T-helper 17 cell (primary cell): Measurements from ENCODE around the gene CALHM5. TPM values are rescaled to one million over a fixed set of nuclear protein-coding genes. Genes with fewer than 3 reads are reported as not detected.

Experiments used
- ATAC-seq: fragments of 150-1000 bp; cut with Tn5 transposase; 2 replicates; pipeline ENCODE4 v1.10.0; 2021; ENCODE audit warnings: mild to moderate bottlenecking, moderate library complexity
- DNase-seq, 3 donors: peaks; one replicate each; pipeline versions ENCODE4 v3.0.0 to v3.0.0-alpha.2; 2020 to 2021
- H3K9me3 ChIP-seq: one replicate; pipeline ENCODE4 v1.7.0; 2013; ENCODE audit warnings: low read length, mild to moderate bottlenecking; ENCODE audit not compliant: control insufficient read depth, poor library complexity, severe bottlenecking
- H3K27ac Mint-ChIP-seq: one replicate; pipeline ENCODE4 v1.8.0; 2022; ENCODE audit warnings: mild to moderate bottlenecking, moderate library complexity, mixed read lengths
- H3K27me3 Mint-ChIP-seq: one replicate; pipeline ENCODE4 v1.8.0; 2022; ENCODE audit warnings: mixed read lengths
- H3K36me3 Mint-ChIP-seq: one replicate; pipeline ENCODE4 v1.8.0; 2022; ENCODE audit warnings: low read depth, mixed read lengths
- H3K4me1 Mint-ChIP-seq: one replicate; pipeline ENCODE4 v1.8.0; 2022; ENCODE audit warnings: mild to moderate bottlenecking, mixed read lengths
- H3K4me3 Mint-ChIP-seq: one replicate; pipeline ENCODE4 v1.8.0; 2022; ENCODE audit warnings: mild to moderate bottlenecking, moderate library complexity, mixed read lengths
- total RNA-seq, 4 donors: library from RNA in 2 of 4; stranded (reverse) in 2 of 4; gene quantifications; one replicate each; pipeline ENCODE4 v1.2.3 and lab custom pipeline; 2022 to 2026

CALHM5 gene
- total RNA-seq, 2 donors from 2014 or later: 0.65 TPM; not detected in 1

GRCh38 chr6:116564921-116565872 lies 53.8 kb downstream of the CALHM5 start:
- peak; percentile 44 for ATAC-seq
- no peaks in the 10 kb centered on the region for H3K9me3 ChIP-seq
- Mint-ChIP-seq H3K4me1 (peaks cover 5% of the 10 kb centered on the region), H3K36me3 (no peaks in the 10 kb centered on the region), H3K4me3 (no peak overlapping the region), H3K27me3 (peaks cover 37% of the 10 kb centered on the region), H3K27ac (no peak overlapping the region)
- DNase-seq: no peak

GRCh38 chr6:116568111-116568510 lies 56.7 kb downstream of the CALHM5 start:
- DNase-seq (no peak), ATAC-seq (no peak)
- Mint-ChIP-seq H3K36me3 (no peaks in the 10 kb centered on the region), H3K4me1 (peaks cover 20% of the 10 kb centered on the region), H3K4me3 (no peak overlapping the region), H3K27ac (no peak overlapping the region), H3K27me3 (peaks cover 21% of the 10 kb centered on the region)
- H3K9me3 ChIP-seq: no peaks in the 10 kb centered on the region

GRCh38 chr6:116568821-116569755 lies 57.6 kb downstream of the CALHM5 start:
- Mint-ChIP-seq H3K27ac (no peak overlapping the region), H3K4me1 (peaks cover 23% of the 10 kb centered on the region), H3K36me3 (no peaks in the 10 kb centered on the region), H3K27me3 (peaks cover 14% of the 10 kb centered on the region), H3K4me3 (no peak overlapping the region)
- no peaks in the 10 kb centered on the region for H3K9me3 ChIP-seq
- ATAC-seq (no peak), DNase-seq (no peak)

GRCh38 chr6:116570856-116571682 lies 59.6 kb downstream of the CALHM5 start, which contains the start of gene RWDD1:
TSS of gene RWDD1 (plus strand) at chr6:116571504. CDS start at chr6:116571583, 79 bp downstream.
- DNase-seq (peak; percentile 96 to 98 (median 98)), ATAC-seq (peak; percentile 94)
- H3K27ac Mint-ChIP-seq: peak within 1 kb of the TSS; percentile 100
- H3K9me3 ChIP-seq: no peaks in the 10 kb centered on the region
- H3K27me3 Mint-ChIP-seq: no peaks in the 10 kb centered on the region
- H3K4me1 Mint-ChIP-seq: peaks cover 31% of the 10 kb centered on the region
- no peaks in the 10 kb centered on the region for H3K36me3 Mint-ChIP-seq
- peak within 1 kb of the TSS; percentile 99 for H3K4me3 Mint-ChIP-seq

GRCh38 chr6:116571683-116572000 lies 60.2 kb downstream of the CALHM5 start:
- DNase-seq (no peak), ATAC-seq (no peak)
- Mint-ChIP-seq H3K4me3 (peak overlapping the region; percentile 99), H3K27ac (peak overlapping the region; percentile 100), H3K27me3 (no peaks in the 10 kb centered on the region), H3K36me3 (peaks cover 5% of the 10 kb centered on the region), H3K4me1 (peaks cover 36% of the 10 kb centered on the region)
- H3K9me3 ChIP-seq: no peaks in the 10 kb centered on the region

- H3K9me3 ChIP-seq: no peaks in the 10 kb centered on the region
- Mint-ChIP-seq H3K4me3 (peak overlapping the region; percentile 99), H3K36me3 (peaks cover 5% of the 10 kb centered on the region), H3K27ac (peak overlapping the region; percentile 100), H3K4me1 (peaks cover 39% of the 10 kb centered on the region), H3K27me3 (no peaks in the 10 kb centered on the region)
- no peak for ATAC-seq
- DNase-seq: no peak
These were observed 60.7 kb downstream of the CALHM5 start for GRCh38 chr6:116572162-116572561.

Other genes with a start within 250 kb of the CALHM5 start
- gene TSPYL1, start 231.7 kb upstream of the CALHM5 start, total RNA-seq: 100 to 1,000 TPM; 199 to 216 TPM
- gene DSE, start 140.7 kb upstream of the CALHM5 start, total RNA-seq: 10 to 100 TPM; 19.2 to 32.3 TPM
- gene CALHM6, start 50.3 kb upstream of the CALHM5 start, total RNA-seq: 1 to 10 TPM; 3.2 to 6.5 TPM
- 1 to 10 TPM in 1 of 2 donors, not detected in 1; 3.5 TPM for gene TRAPPC3L, start 34.0 kb downstream of the CALHM5 start, total RNA-seq
- gene CALHM4, start 42.1 kb downstream of the CALHM5 start, total RNA-seq: not detected
- 10 to 100 TPM; 44.0 to 48.2 TPM for gene RWDD1, start 59.9 kb downstream of the CALHM5 start, total RNA-seq
- under 1 TPM; 0.60 to 0.67 TPM for gene RSPH4A, start 104.8 kb downstream of the CALHM5 start, total RNA-seq
- 10 to 100 TPM; 12.9 to 18.0 TPM for gene ZUP1, start 157.1 kb downstream of the CALHM5 start, total RNA-seq
- gene KPNA5, start 169.6 kb downstream of the CALHM5 start, total RNA-seq: 10 to 100 TPM; 32.7 to 36.3 TPM